Thyroid gland (tissue), 4 donors: Measurements from ENCODE around the gene KCNG4. TPM values are rescaled to one million over a fixed set of nuclear protein-coding genes. Genes with fewer than 3 reads are reported as not detected.

ENCODE experiments used
- DNase-seq, 2 donors: peaks; one replicate each; pipeline ENCODE4 v3.0.0-alpha.2; 2019
- H3K27ac ChIP-seq, 3 donors: fragments of 200-600 bp; sonication (generic); 1 replicate in 2 of 3; 2 replicates in 1 of 3; pipeline ENCODE4 v1.5.1; 2016 to 2019; ENCODE audit warnings: mild to moderate bottlenecking in 1 of 3, moderate library complexity in 1 of 3
- H3K27me3 ChIP-seq: fragments of 200-600 bp; sonication (generic); one replicate; pipeline ENCODE4 v1.5.1; 2019
- H3K36me3 ChIP-seq, 2 donors: fragments of 200-600 bp; sonication (generic); one replicate each; pipeline ENCODE4 v1.5.1; 2016 to 2019
- H3K4me1 ChIP-seq, 2 donors: fragments of 200-600 bp; sonication (generic); one replicate each; pipeline ENCODE4 v1.5.1; 2017 to 2019
- H3K4me3 ChIP-seq, 3 donors: fragments of 200-600 bp; sonication (generic); replicated peaks in 1 of 3; 1 replicate in 2 of 3; 2 replicates in 1 of 3; pipeline ENCODE4 v1.5.1; 2016; ENCODE audit warnings: mild to moderate bottlenecking in 1 of 3
- H3K9me3 ChIP-seq: fragments of 200-600 bp; sonication (generic); one replicate; pipeline ENCODE4 v1.5.1; 2017
- POLR2A ChIP-seq, 2 donors: fragments of 450-650 bp; IDR thresholded peaks; one replicate each; pipeline ENCODE4 v1.6.1; 2017; ENCODE audit warnings: antibody characterized with exemption in 2 of 2, mild to moderate bottlenecking in 2 of 2, moderate library complexity in 1 of 2
- WGBS, 2 donors: methylation state at CpG; one replicate each; pipeline ENCODE4 v1.1.5; 2017; 5-methylcytosine and 5-hydroxymethylcytosine counted together
- intact Hi-C: fragments of 100-400 bp; cut with DNase I; formaldehyde crosslinking; loops from one replicate; pipeline ENCODE4 v1.15.1; 2023
- total RNA-seq, 4 donors: library from RNA; depleted of rRNA; stranded (reverse); fragments of >200 nt; gene quantifications; one replicate each; pipeline ENCODE4 v1.2.3, GENCODE V29; 2016
- TF ChIP-seq, protein P1 (sequence below), 6 experiments: fragments of 200-600 bp in 3 of 6; fragments of 450-650 bp in 3 of 6; sonication (generic) in 3 of 6; IDR thresholded peaks; one replicate each; pipeline ENCODE4 v1.5.1; 2016 to 2019; ENCODE audit warnings: antibody characterized with exemption in 6 of 6, mild to moderate bottlenecking in 2 of 6, inconsistent platforms in 1 of 6, moderate library complexity in 1 of 6

KCNG4 gene
- total RNA-seq, 4 donors from 2014 or later: not detected

DNA sequence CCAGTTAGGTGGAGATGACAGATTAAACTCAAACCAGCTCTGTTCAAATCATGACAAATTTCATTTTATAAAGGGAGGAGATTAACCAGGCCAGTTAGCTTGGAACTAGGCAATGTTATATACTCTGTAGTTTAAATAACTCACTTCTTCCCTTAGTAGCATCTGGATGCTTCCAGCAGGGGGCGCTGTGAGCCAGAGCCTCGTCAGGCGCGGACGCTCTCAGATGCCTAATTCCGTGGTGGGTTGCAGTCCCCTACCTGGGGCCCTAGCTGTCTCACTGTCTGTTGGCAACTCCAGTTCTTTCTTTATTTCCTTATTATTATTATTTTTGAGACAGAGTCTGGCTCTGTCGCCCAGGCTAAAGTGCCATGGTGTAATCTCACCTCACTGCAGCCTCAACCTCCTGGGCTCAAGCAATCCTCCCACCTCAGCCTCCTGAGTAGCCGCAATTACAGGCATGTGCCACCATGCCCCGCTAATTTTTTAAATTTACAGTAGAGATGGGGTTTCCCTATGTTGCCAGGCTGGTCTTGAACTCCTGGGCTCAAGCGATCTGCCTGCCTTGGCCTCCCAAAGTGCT is 37.5 kb upstream of the KCNG4 start:
- WGBS, 2 donors: 33 to 35% methylated on average over 10 of the region's 10 CpGs
- no peak for TF ChIP-seq POLR2A (IDR thresholded peaks at IDR 0.05)
- TF ChIP-seq, protein P1, sequence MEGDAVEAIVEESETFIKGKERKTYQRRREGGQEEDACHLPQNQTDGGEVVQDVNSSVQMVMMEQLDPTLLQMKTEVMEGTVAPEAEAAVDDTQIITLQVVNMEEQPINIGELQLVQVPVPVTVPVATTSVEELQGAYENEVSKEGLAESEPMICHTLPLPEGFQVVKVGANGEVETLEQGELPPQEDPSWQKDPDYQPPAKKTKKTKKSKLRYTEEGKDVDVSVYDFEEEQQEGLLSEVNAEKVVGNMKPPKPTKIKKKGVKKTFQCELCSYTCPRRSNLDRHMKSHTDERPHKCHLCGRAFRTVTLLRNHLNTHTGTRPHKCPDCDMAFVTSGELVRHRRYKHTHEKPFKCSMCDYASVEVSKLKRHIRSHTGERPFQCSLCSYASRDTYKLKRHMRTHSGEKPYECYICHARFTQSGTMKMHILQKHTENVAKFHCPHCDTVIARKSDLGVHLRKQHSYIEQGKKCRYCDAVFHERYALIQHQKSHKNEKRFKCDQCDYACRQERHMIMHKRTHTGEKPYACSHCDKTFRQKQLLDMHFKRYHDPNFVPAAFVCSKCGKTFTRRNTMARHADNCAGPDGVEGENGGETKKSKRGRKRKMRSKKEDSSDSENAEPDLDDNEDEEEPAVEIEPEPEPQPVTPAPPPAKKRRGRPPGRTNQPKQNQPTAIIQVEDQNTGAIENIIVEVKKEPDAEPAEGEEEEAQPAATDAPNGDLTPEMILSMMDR (IDR thresholded peaks at IDR 0.05): peak; percentile 68 to 88 (median 81)
- intact Hi-C loops: loop anchor here (2.0 kb wide), 1 partner anchor 207 kb away; no protein-coding TSS in a partner anchor

DNA sequence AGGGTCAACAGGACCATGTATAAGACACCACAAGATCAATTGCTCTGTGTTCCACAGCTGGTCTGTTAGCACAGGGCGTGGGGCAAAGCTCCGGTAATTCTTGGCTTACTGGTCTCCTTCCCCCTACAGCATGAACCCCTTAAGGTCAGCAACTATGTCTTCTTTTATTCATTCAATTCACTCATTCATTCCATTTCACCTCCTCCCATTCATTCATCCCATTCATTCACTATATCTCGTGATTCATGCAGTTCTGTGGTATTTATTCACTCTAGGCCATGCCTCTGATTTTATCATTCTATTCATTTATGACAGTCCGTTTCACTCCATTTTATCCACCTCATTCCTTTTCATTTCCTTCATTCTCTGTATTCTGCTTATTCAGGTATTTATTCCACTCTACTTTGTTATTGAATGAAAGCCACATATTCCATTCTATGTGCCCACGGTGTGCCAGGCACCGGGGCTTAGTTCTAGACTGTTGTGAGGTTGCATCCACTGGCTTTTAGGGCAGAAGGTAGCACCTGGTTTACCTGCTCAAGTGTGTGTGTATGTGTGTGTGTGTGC is 35.9 kb upstream of the KCNG4 start:
- WGBS, 2 donors: 87 to 89% methylated on average over 6 of the region's 6 CpGs
- H3K4me3 ChIP-seq: no peak overlapping the region
- no peaks in the 10 kb centered on the region for H3K36me3 ChIP-seq
- DNase-seq: no peak
- intact Hi-C loops: loop anchor here (2.0 kb wide), 1 partner anchor 209 kb away; no protein-coding TSS in a partner anchor
- no peaks in the 10 kb centered on the region for H3K9me3 ChIP-seq
- no peak for TF ChIP-seq POLR2A (IDR thresholded peaks at IDR 0.05)
- TF ChIP-seq, protein P1 (IDR thresholded peaks at IDR 0.05): no peak
- no peak overlapping the region for H3K27ac ChIP-seq
- no peaks in the 10 kb centered on the region for H3K4me1 ChIP-seq
- H3K27me3 ChIP-seq: no peaks in the 10 kb centered on the region

More for the DNA sequence above, 37.5 kb upstream of the KCNG4 start:
- Histone ChIP-seq H3K27ac (no peak overlapping the region), H3K4me1 (no peaks in the 10 kb centered on the region), H3K27me3 (no peaks in the 10 kb centered on the region), H3K9me3 (no peaks in the 10 kb centered on the region), H3K4me3 (no peak overlapping the region), H3K36me3 (no peaks in the 10 kb centered on the region)
- DNase-seq: peak; percentile 68 to 72

DNA sequence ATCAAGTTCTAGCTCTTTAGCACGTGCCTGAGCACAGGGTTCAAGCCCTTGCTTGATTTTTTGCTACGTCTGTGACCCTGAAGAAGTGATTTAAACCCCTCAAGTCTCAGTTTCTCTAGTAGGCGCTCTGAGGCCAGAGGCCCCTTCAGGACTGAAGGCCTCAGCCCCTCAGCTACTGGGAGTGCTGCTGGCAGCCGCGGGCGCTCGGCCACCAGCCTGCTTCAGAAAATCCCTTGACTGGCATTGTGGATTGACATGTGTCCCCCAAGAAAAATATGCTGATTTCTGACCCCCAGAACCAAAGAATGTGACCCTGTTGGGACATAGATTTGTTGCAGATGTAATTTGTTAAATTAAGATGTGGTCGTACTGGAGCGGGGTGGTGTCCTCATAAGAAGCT is 34.7 kb upstream of the KCNG4 start:
- Histone ChIP-seq H3K9me3 (no peaks in the 10 kb centered on the region), H3K27ac (no peak overlapping the region), H3K27me3 (no peaks in the 10 kb centered on the region), H3K36me3 (no peaks in the 10 kb centered on the region), H3K4me1 (no peaks in the 10 kb centered on the region), H3K4me3 (no peak overlapping the region)
- whole genome bisulfite sequencing, 2 donors: 94 to 98% methylated on average over 8 to 9 of the region's 9 CpGs
- TF ChIP-seq POLR2A (IDR thresholded peaks at IDR 0.05): no peak
- TF ChIP-seq, protein P1 (IDR thresholded peaks at IDR 0.05): no peak
- intact Hi-C loops: no loop called here
- no peak for DNase-seq

DNA sequence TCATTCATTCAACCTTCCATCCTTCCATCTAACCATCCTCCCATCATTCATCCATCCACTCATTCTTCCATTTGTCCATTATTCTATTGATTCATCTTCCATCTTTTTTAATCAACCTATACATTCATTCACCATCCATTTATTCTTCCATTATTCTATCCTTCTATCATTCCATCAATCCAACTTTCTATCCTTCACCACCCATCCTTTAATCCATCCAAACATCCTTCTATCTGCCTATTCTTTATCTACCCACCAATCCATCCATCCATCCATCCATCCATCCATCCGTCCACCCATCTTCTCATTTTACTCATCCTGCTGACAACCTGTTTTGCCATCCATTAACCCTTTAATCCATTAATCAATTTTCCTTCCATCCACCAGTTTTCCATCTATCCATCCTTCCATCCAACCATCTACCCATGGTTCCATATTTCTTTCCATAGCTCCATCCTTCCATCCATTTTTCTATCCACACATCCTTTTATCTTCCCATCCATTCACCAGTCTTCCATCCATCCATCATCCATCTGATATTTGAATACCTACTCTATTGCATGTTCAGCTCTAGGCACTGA is 33.0 kb upstream of the KCNG4 start:
- no peaks in the 10 kb centered on the region for H3K27me3 ChIP-seq

More for the DNA sequence above, 33.0 kb upstream of the KCNG4 start:
- no peak for DNase-seq
- intact Hi-C loops: no loop called here
- Histone ChIP-seq H3K36me3 (no peaks in the 10 kb centered on the region), H3K27ac (no peak overlapping the region), H3K4me1 (no peaks in the 10 kb centered on the region), H3K9me3 (no peaks in the 10 kb centered on the region), H3K4me3 (no peak overlapping the region)
- TF ChIP-seq, protein P1 (IDR thresholded peaks at IDR 0.05): no peak
- no peak for TF ChIP-seq POLR2A (IDR thresholded peaks at IDR 0.05)
- 83 to 88% methylated on average over 1 of the region's 1 CpG for WGBS, 2 donors
